Measurements from ENCODE around the gene CCDC136.
A peak's percentile ranks its signal among the peaks of the same experiment; 100 is the strongest.

Gene CCDC136

GRCh38 chr7:128831994-128832879, 40.5 kb downstream of the CCDC136 start:
- DNase-seq (ENCODE audit: low spot score): peak; percentile 67

- DNase-seq (ENCODE audit: low spot score): no peak
Measured at GRCh38 chr7:128832880-128833147, 41.0 kb downstream of the CCDC136 start.

- peak; percentile 46 for DNase-seq (ENCODE audit: low spot score)
Measured at GRCh38 chr7:128833148-128833945, 41.6 kb downstream of the CCDC136 start.

GRCh38 chr7:128833946-128834325, 42.2 kb downstream of the CCDC136 start:
- no peak for DNase-seq (ENCODE audit: low spot score)

- no peak for DNase-seq (ENCODE audit: low spot score)
Measured at GRCh38 chr7:128835231-128835751, 43.5 kb downstream of the CCDC136 start.

GRCh38 chr7:128835790-128836641, 44.2 kb downstream of the CCDC136 start:
- no peak for DNase-seq (ENCODE audit: low spot score)

- no peak for DNase-seq (ENCODE audit: low spot score)
Measured at GRCh38 chr7:128836729-128837348, 45.1 kb downstream of the CCDC136 start.

GRCh38 chr7:128837521-128837921, 45.8 kb downstream of the CCDC136 start:
- DNase-seq (ENCODE audit: low spot score): no peak

GRCh38 chr7:128838109-128838779, 46.5 kb downstream of the CCDC136 start:
- no peak for DNase-seq (ENCODE audit: low spot score)

- no peak for DNase-seq (ENCODE audit: low spot score)
Measured at GRCh38 chr7:128838981-128839731, 47.4 kb downstream of the CCDC136 start.

GRCh38 chr7:128839751-128840177, 48.0 kb downstream of the CCDC136 start:
- DNase-seq (ENCODE audit: low spot score): no peak

GRCh38 chr7:128840326-128841170, 48.8 kb downstream of the CCDC136 start:
- DNase-seq (ENCODE audit: low spot score): no peak

GRCh38 chr7:128841171-128841690, 49.5 kb downstream of the CCDC136 start:
- no peak for DNase-seq (ENCODE audit: low spot score)

- DNase-seq (ENCODE audit: low spot score): peak; percentile 96
Measured at GRCh38 chr7:128841921-128842673, 50.3 kb downstream of the CCDC136 start.

- DNase-seq (ENCODE audit: low spot score): no peak
Measured at GRCh38 chr7:128842674-128843641, 51.2 kb downstream of the CCDC136 start.

GRCh38 chr7:128843938-128844621, 52.3 kb downstream of the CCDC136 start:
- no peak for DNase-seq (ENCODE audit: low spot score)
